Measurements from ENCODE around the gene TCERG1.
A peak's percentile ranks its signal among the peaks of the same experiment; 100 is the strongest.

Gene TCERG1

GRCh38 chr5:146520731-146521130, 73.6 kb downstream of the TCERG1 start:
- Mint-ChIP-seq H3K36me3 (no peaks in the 10 kb centered on the region), H3K9me3 (no peaks in the 10 kb centered on the region), H3K27me3 (peaks cover 6 to 10% of the 10 kb centered on the region in 2 donors), H3K27ac (no peak overlapping the region), H3K4me3 (no peak overlapping the region), H3K4me1 (no peaks in the 10 kb centered on the region)
- DNase-seq: no peak
- no peak for ATAC-seq (replicated peaks)

DNA sequence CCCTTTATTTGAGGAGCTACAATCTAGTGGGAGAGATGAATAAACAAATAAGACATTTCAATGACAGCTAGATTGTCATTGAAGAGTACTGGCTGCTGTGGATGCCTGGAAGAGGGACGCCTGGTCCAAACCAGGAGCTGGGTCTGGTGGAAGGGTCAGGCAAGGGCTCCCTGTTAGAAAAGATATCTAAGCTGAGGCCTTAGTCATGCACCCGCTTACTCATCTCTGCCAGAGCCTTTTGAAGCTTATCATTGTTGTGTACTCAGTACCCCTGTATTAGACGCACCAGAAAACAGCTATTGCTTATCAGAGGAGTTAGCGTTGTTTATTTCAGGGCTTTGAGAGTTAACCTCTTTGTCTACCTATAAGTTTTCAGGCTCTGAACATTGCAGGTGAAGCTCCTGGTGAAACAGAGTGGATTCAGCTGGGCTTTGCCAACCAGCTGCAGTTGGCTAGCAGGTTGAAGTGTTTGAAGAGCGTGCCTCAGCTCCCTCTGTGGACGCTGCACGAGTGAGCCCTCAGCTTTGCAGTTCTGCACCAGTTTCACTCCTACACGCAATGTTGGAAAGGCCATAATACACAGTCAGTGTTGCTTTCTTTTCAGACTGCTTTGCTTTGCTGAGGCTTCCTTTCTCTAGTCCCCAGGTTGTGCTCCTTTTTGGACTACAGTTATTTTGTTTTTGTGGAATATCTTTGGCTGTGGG, 74.4 kb downstream of the TCERG1 start:
- no peaks in the 10 kb centered on the region for H3K36me3 Mint-ChIP-seq
- H3K9me3 Mint-ChIP-seq: no peaks in the 10 kb centered on the region
- ATAC-seq (replicated peaks) (no peak), DNase-seq (no peak)
- no peaks in the 10 kb centered on the region for H3K4me1 Mint-ChIP-seq
- H3K4me3 Mint-ChIP-seq: no peak overlapping the region
- H3K27ac Mint-ChIP-seq: no peak overlapping the region
- peaks cover 6 to 10% of the 10 kb centered on the region in 2 donors for H3K27me3 Mint-ChIP-seq

- Mint-ChIP-seq H3K36me3 (no peaks in the 10 kb centered on the region), H3K4me3 (no peak overlapping the region), H3K27ac (no peak overlapping the region), H3K9me3 (no peaks in the 10 kb centered on the region), H3K4me1 (no peaks in the 10 kb centered on the region), H3K27me3 (peaks cover 6 to 14% of the 10 kb centered on the region in 2 donors)
- DNase-seq (no peak), ATAC-seq (replicated peaks) (no peak)
Measured at GRCh38 chr5:146523698-146524097, 76.6 kb downstream of the TCERG1 start.

GRCh38 chr5:146527785-146528184, 80.7 kb downstream of the TCERG1 start:
- peaks cover 4 to 8% of the 10 kb centered on the region in 2 donors for H3K27me3 Mint-ChIP-seq

DNA sequence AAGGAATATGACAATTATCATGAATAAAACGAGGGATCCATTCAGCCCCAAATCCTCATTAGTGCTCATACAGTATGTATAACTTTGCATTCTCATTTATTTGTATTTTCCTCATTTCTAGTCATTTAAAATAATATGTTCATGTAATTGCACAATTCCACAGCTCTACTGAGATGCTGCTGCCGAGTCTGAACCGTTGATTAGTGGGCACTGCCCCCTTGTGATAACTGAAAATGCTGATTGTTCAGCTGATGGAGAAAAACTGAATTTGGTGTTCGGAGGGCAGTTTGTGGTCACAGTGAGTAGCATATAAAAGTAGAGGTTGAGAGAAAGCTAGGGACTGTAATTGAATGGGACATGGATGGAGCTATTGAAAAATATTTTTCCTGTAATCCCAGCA, 81.1 kb downstream of the TCERG1 start:
- no peak overlapping the region for H3K27ac Mint-ChIP-seq
- peaks cover under 1 to 1% of the 10 kb centered on the region in 2 donors for H3K4me1 Mint-ChIP-seq
- ATAC-seq (replicated peaks) (no peak), DNase-seq (no peak)
- H3K27me3 Mint-ChIP-seq: peaks cover 0 to 4% of the 10 kb centered on the region in 2 donors
- no peak overlapping the region for H3K4me3 Mint-ChIP-seq
- no peaks in the 10 kb centered on the region for H3K36me3 Mint-ChIP-seq
- H3K9me3 Mint-ChIP-seq: no peaks in the 10 kb centered on the region

More at GRCh38 chr5:146527785-146528184, 80.7 kb downstream of the TCERG1 start:
- no peak for DNase-seq
- no peaks in the 10 kb centered on the region for H3K4me1 Mint-ChIP-seq
- ATAC-seq (replicated peaks): no peak
- no peaks in the 10 kb centered on the region for H3K36me3 Mint-ChIP-seq
- no peaks in the 10 kb centered on the region for H3K9me3 Mint-ChIP-seq
- H3K4me3 Mint-ChIP-seq: no peak overlapping the region
- no peak overlapping the region for H3K27ac Mint-ChIP-seq

GRCh38 chr5:146529984-146530383, 82.9 kb downstream of the TCERG1 start:
- DNase-seq (peak; percentile 2), ATAC-seq (replicated peaks) (peak; percentile 42 to 56)
- H3K4me3 Mint-ChIP-seq: no peak overlapping the region
- H3K9me3 Mint-ChIP-seq: no peaks in the 10 kb centered on the region
- peaks cover 0 to 4% of the 10 kb centered on the region in 2 donors for H3K27me3 Mint-ChIP-seq
- peaks cover 2 to 5% of the 10 kb centered on the region in 2 donors for H3K4me1 Mint-ChIP-seq
- no peak overlapping the region for H3K27ac Mint-ChIP-seq
- no peaks in the 10 kb centered on the region for H3K36me3 Mint-ChIP-seq

- Mint-ChIP-seq H3K4me1 (peaks cover 2 to 5% of the 10 kb centered on the region in 2 donors), H3K27ac (no peak overlapping the region), H3K27me3 (peaks cover 0 to 6% of the 10 kb centered on the region in 2 donors), H3K4me3 (no peak overlapping the region), H3K9me3 (no peaks in the 10 kb centered on the region), H3K36me3 (no peaks in the 10 kb centered on the region)
- DNase-seq: peak; percentile 52
- peak; percentile 94 to 96 for ATAC-seq (replicated peaks)
Measured at GRCh38 chr5:146533260-146533857, 86.2 kb downstream of the TCERG1 start.

GRCh38 chr5:146533882-146534281, 86.7 kb downstream of the TCERG1 start:
- Mint-ChIP-seq H3K36me3 (no peaks in the 10 kb centered on the region), H3K4me1 (peaks cover 2 to 5% of the 10 kb centered on the region in 2 donors), H3K27ac (no peak overlapping the region), H3K9me3 (no peaks in the 10 kb centered on the region), H3K4me3 (no peak overlapping the region), H3K27me3 (peaks cover 0 to 6% of the 10 kb centered on the region in 2 donors)
- ATAC-seq (replicated peaks) (no peak), DNase-seq (no peak)

GRCh38 chr5:146538432-146538831, 91.3 kb downstream of the TCERG1 start:
- peaks cover 7 to 13% of the 10 kb centered on the region in 2 donors for H3K27me3 Mint-ChIP-seq
- no peaks in the 10 kb centered on the region for H3K36me3 Mint-ChIP-seq

GRCh38 chr5:146539973-146540372, 92.8 kb downstream of the TCERG1 start:
- ATAC-seq (replicated peaks) (no peak), DNase-seq (no peak)
- Mint-ChIP-seq H3K4me3 (no peak overlapping the region), H3K4me1 (no peaks in the 10 kb centered on the region), H3K36me3 (no peaks in the 10 kb centered on the region), H3K27me3 (peaks cover 7 to 13% of the 10 kb centered on the region in 2 donors), H3K9me3 (no peaks in the 10 kb centered on the region), H3K27ac (no peak overlapping the region)

More at GRCh38 chr5:146538432-146538831, 91.3 kb downstream of the TCERG1 start:
- Mint-ChIP-seq H3K27ac (no peak overlapping the region), H3K4me1 (peaks cover under 1 to 2% of the 10 kb centered on the region in 2 donors), H3K4me3 (no peak overlapping the region), H3K9me3 (no peaks in the 10 kb centered on the region)
- DNase-seq: no peak
- no peak for ATAC-seq (replicated peaks)

DNA sequence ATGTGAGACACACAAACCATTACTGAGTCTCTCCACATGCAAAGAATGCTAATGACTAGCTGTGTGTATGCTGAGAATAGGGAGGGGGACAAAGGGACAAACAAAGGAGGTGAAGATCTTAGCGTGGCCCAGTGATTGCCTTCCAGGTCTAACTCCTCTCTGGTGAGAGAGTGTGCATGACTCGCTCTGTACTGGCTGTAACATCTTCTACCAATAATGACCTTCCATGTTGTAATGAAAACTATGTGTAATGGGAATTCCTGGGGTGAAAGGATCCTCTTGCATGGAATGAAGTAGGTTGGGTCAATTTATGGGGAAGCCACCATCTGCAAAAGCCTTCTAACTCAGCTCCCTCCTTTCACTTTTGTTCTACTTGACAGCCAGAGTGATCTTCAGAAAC, 93.3 kb downstream of the TCERG1 start:
- Mint-ChIP-seq H3K27me3 (peaks cover 7 to 13% of the 10 kb centered on the region in 2 donors), H3K4me1 (no peaks in the 10 kb centered on the region), H3K27ac (no peak overlapping the region)

GRCh38 chr5:146541958-146542849, 95.1 kb downstream of the TCERG1 start:
- Mint-ChIP-seq H3K4me3 (no peak overlapping the region), H3K27ac (no peak overlapping the region), H3K36me3 (no peaks in the 10 kb centered on the region), H3K27me3 (peaks cover 7 to 19% of the 10 kb centered on the region in 2 donors), H3K9me3 (no peaks in the 10 kb centered on the region), H3K4me1 (no peaks in the 10 kb centered on the region)
- peak; percentile 55 for DNase-seq
- peak; percentile 87 to 94 for ATAC-seq (replicated peaks)

More for the DNA sequence above, 93.3 kb downstream of the TCERG1 start:
- ATAC-seq (replicated peaks): no peak
- Mint-ChIP-seq H3K9me3 (no peaks in the 10 kb centered on the region), H3K36me3 (no peaks in the 10 kb centered on the region), H3K4me3 (no peak overlapping the region)
- no peak for DNase-seq

DNA sequence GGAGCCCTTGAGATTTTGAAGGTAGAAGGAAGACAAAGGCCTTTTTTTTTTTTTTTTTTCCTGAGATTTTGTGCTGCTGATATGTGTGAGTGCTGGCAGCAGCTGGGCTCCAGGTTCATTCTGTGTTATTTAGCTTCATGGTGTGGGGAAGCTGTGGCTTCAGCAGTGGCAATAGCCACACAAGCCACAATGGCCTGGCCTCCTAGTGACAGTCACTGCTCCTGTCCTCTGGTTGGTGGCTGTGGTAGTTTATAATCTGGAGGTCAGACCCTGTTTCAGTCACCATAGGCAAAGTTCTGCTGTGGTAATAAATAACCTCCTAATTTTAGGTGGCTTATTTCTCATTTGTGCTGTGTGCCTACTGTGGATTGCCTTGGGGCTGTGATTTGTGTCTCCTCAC, 97.1 kb downstream of the TCERG1 start:
- no peaks in the 10 kb centered on the region for H3K4me1 Mint-ChIP-seq
- H3K9me3 Mint-ChIP-seq: no peaks in the 10 kb centered on the region
- DNase-seq (no peak), ATAC-seq (replicated peaks) (no peak)
- no peak overlapping the region for H3K4me3 Mint-ChIP-seq
- no peaks in the 10 kb centered on the region for H3K36me3 Mint-ChIP-seq
- peaks cover 11 to 19% of the 10 kb centered on the region in 2 donors for H3K27me3 Mint-ChIP-seq
- H3K27ac Mint-ChIP-seq: no peak overlapping the region

- ATAC-seq (replicated peaks) (no peak), DNase-seq (no peak)
- H3K36me3 Mint-ChIP-seq: no peaks in the 10 kb centered on the region
Measured at GRCh38 chr5:146548781-146549449, 101.8 kb downstream of the TCERG1 start.

More at GRCh38 chr5:146548781-146549449, 101.8 kb downstream of the TCERG1 start:
- no peaks in the 10 kb centered on the region for H3K4me1 Mint-ChIP-seq
- no peaks in the 10 kb centered on the region for H3K9me3 Mint-ChIP-seq
- H3K4me3 Mint-ChIP-seq: no peak overlapping the region
- H3K27ac Mint-ChIP-seq: no peak overlapping the region
- H3K27me3 Mint-ChIP-seq: peaks cover 8 to 23% of the 10 kb centered on the region in 2 donors

All from stimulated activated naive B cell treated with anti-CD40 and anti-IgM and Interleukin-4, amounts not matched to agents 10 μg/mL and 1 μg/mL and 100 μg/mL, for 72 hours (primary cell).